ENCODE data around the gene SV2C. TPM values are rescaled to one million over a fixed set of nuclear protein-coding genes. Genes with fewer than 3 reads are reported as not detected.

Gene SV2C
- total and polyA plus RNA-seq, 7 donors, result under 0.01 to 0.01 TPM; not detected in 5

GRCh38 chr5:76257225-76257833 lies 174.1 kb downstream of the SV2C start:
- no peak overlapping the region for H3K4me3 ChIP-seq
- WGBS, 3 donors, result 77 to 85% (median 82%) methylated on average over 6 of the region's 6 CpGs
- ATAC-seq (no peak), DNase-seq (no peak)
- no peaks in the 10 kb centered on the region for H3K36me3 ChIP-seq (ENCODE audit: insufficient read depth in 1 of 2, low read depth in 1 of 2)
- no peaks in the 10 kb centered on the region for H3K9me3 ChIP-seq
- no peak overlapping the region for H3K27ac ChIP-seq
- no peaks in the 10 kb centered on the region for H3K4me1 ChIP-seq
- intact Hi-C loops (cut with DNase I), result no loop called here
- TF ChIP-seq CTCF (IDR thresholded peaks at IDR 0.05), result no peak
- H3K27me3 ChIP-seq (ENCODE audit: insufficient read depth in 3 of 3, low read length in 2 of 3), result no peaks in the 10 kb centered on the region

- Histone ChIP-seq H3K4me1 (no peaks in the 10 kb centered on the region), H3K27ac (no peak overlapping the region), H3K36me3 (ENCODE audit: insufficient read depth in 1 of 2, low read depth in 1 of 2) (no peaks in the 10 kb centered on the region), H3K4me3 (no peak overlapping the region), H3K27me3 (ENCODE audit: insufficient read depth in 3 of 3, low read length in 2 of 3) (no peaks in the 10 kb centered on the region), H3K9me3 (no peaks in the 10 kb centered on the region)
- ATAC-seq, result no peak
- TF ChIP-seq CTCF (IDR thresholded peaks at IDR 0.05), result no peak
- WGBS, 3 donors, result 74 to 77% (median 74%) methylated on average over 3 of the region's 3 CpGs
- no peak for DNase-seq
- intact Hi-C loops (cut with DNase I), result no loop called here
These were observed 174.7 kb downstream of the SV2C start for GRCh38 chr5:76257897-76258296.

GRCh38 chr5:76264681-76265080 lies 181.5 kb downstream of the SV2C start:
- Histone ChIP-seq H3K27me3 (ENCODE audit: insufficient read depth in 3 of 3, low read length in 2 of 3) (no peaks in the 10 kb centered on the region), H3K4me3 (no peak overlapping the region), H3K9me3 (no peaks in the 10 kb centered on the region), H3K4me1 (no peaks in the 10 kb centered on the region), H3K27ac (no peak overlapping the region), H3K36me3 (ENCODE audit: insufficient read depth in 1 of 2, low read depth in 1 of 2) (no peaks in the 10 kb centered on the region)
- no peak for DNase-seq
- intact Hi-C loops (cut with DNase I), result no loop called here
- TF ChIP-seq CTCF (IDR thresholded peaks at IDR 0.05), result no peak
- no peak for ATAC-seq
- 76 to 92% (median 82%) methylated on average over 5 of the region's 5 CpGs for WGBS, 3 donors

- ATAC-seq, result no peak
- H3K27me3 ChIP-seq (ENCODE audit: insufficient read depth in 3 of 3, low read length in 2 of 3), result no peaks in the 10 kb centered on the region
- H3K4me1 ChIP-seq, result no peaks in the 10 kb centered on the region
- no peak overlapping the region for H3K4me3 ChIP-seq
- no peak for TF ChIP-seq CTCF (IDR thresholded peaks at IDR 0.05)
- H3K9me3 ChIP-seq, result no peaks in the 10 kb centered on the region
- WGBS, 3 donors, result 58 to 60% (median 59%) methylated on average over 10 of the region's 10 CpGs
- H3K27ac ChIP-seq, result no peak overlapping the region
- H3K36me3 ChIP-seq (ENCODE audit: insufficient read depth in 1 of 2, low read depth in 1 of 2), result no peaks in the 10 kb centered on the region
- intact Hi-C loops (cut with DNase I), result no loop called here
- no peak for DNase-seq
These were observed 186.2 kb downstream of the SV2C start for GRCh38 chr5:76269259-76269931.
